ENCODE data around the gene PRR23B.

The PRR23B gene

GRCh38 chr3:138972941-138973340 lies 47.8 kb downstream of the PRR23B start:
- no peak for DNase-seq (ENCODE audit: extremely low read depth, low read depth)
- no peak for TF ChIP-seq CTCF (IDR thresholded peaks at IDR 0.05; ENCODE audit: low read depth, low read length)

GRCh38 chr3:138971766-138972320 lies 48.9 kb downstream of the PRR23B start:
- no peak for TF ChIP-seq CTCF (IDR thresholded peaks at IDR 0.05; ENCODE audit: low read depth, low read length)
- no peak for DNase-seq (ENCODE audit: extremely low read depth, low read depth)

Data from AG09319 (cell line).